Heart right ventricle (tissue), 16 donors: Measurements from ENCODE around the gene JOSD2. TPM values are rescaled to one million over a fixed set of nuclear protein-coding genes. Genes with fewer than 3 reads are reported as not detected.

Experiments
- ATAC-seq, 8 donors: fragments of 200-7000 bp; cut with Tn5 transposase; one replicate each; pipeline ENCODE4 v1.9.1; 2020; ENCODE audit warnings: mild to moderate bottlenecking in 8 of 8, moderate library complexity in 8 of 8, moderate number of reproducible peaks in 1 of 8
- DNase-seq, 2 donors: peaks; one replicate each; pipeline ENCODE4 v3.0.0-alpha.2; 2020
- H3K27ac ChIP-seq, 10 donors: fragments of 200-600 bp; sonication (generic) in 2 of 10; one replicate each; pipeline versions ENCODE4 v1.5.0 to v1.8.0; 2020 to 2022; ENCODE audit warnings: mild to moderate bottlenecking in 3 of 10
- H3K27me3 ChIP-seq, 7 donors: fragments of 200-600 bp; one replicate each; pipeline ENCODE4 v1.8.0; 2021 to 2022; ENCODE audit warnings: mild to moderate bottlenecking in 2 of 7
- H3K36me3 ChIP-seq, 9 donors: fragments of 200-600 bp; sonication (generic) in 1 of 9; one replicate each; pipeline versions ENCODE4 v1.5.0 to v1.8.0; 2020 to 2022; ENCODE audit warnings: mild to moderate bottlenecking in 2 of 9
- H3K4me1 ChIP-seq, 9 donors: fragments of 200-600 bp; sonication (generic) in 1 of 9; one replicate each; pipeline versions ENCODE4 v1.5.0 to v1.8.0; 2020 to 2022; ENCODE audit warnings: mild to moderate bottlenecking in 4 of 9
- H3K4me3 ChIP-seq, 10 donors: fragments of 200-600 bp; sonication (generic) in 2 of 10; one replicate each; pipeline versions ENCODE4 v1.5.0 to v1.8.0; 2020 to 2022; ENCODE audit warnings: mild to moderate bottlenecking in 7 of 10, moderate library complexity in 2 of 10
- H3K9me3 ChIP-seq, 11 donors: fragments of 200-600 bp in 10 of 11; sonication (generic) in 2 of 11; one replicate each; pipeline versions ENCODE4 v1.5.0 to v1.8.0; 2013 to 2022; ENCODE audit warnings: mild to moderate bottlenecking in 2 of 11, control low read depth in 1 of 11, moderate library complexity in 1 of 11
- CTCF ChIP-seq, 9 donors: fragments of 200-600 bp; sonication (generic) in 2 of 9; IDR thresholded peaks; one replicate each; pipeline versions ENCODE4 v1.5.0 to v1.8.0; 2021 to 2022; ENCODE audit warnings: antibody characterized with exemption in 9 of 9, mild to moderate bottlenecking in 5 of 9, moderate library complexity in 1 of 9
- WGBS, 2 donors: extraction: QIAGEN DNeasy Blood & Tissue Kit; methylation state at CpG; one replicate each; pipeline ENCODE4 v1.1.7; 2013; ENCODE audit warnings: inconsistent platforms in 1 of 2; 5-methylcytosine and 5-hydroxymethylcytosine counted together
- intact Hi-C, 10 donors: fragments of 100-400 bp; cut with DNase I; formaldehyde crosslinking; loops; one replicate each; pipeline versions ENCODE4 v1.11.1 to v1.14.2; 2022
- polyA plus RNA-seq, 2 donors: library from polyadenylated mRNA; stranded (reverse); fragments of 200-250 nt; gene quantifications; one replicate each; pipeline ENCODE4 v1.2.3, GENCODE V29; 2013
- total RNA-seq, 10 donors: library from RNA; stranded (reverse); fragmentation: NEBNext Ultra II Directional in 3 of 10; extraction: Animal tissue kit (Norgen Biotek cat#: 25700) in 3 of 10; gene quantifications; one replicate each; pipeline versions ENCODE4 v1.2.1 to v1.2.4, GENCODE V29; 2021 to 2023
- donor health status: Arrhythmogenic right ventricular cardiomyopathy.
- donor health status: ischemic (EF 13 %, LVEDD 7.1; RV severe dilation, severe dysfunction).
- donor health status: healthy with polysubstance abuse.
- donor health status: DM: no; HTN: yes; CAD: no.
- donor health status: DM: no; HTN: no; CAD: no.
- donor health status: ischemic (EF 25% LVEDD 6.9; RV normal size, moderate dysfunction).
- donor health status: ischemic (EF 25% LVEDD 5.7; RV mildly dilated, moderate dysfunction).
- donor health status: healthy.
- donor health status: DM: yes; HTN: yes; CAD: no.
- donor health status: Ischemic cardiomyopathy.
- donor health status: ischemic (EF 35%, LVEDD 5.7; RV mildly dilated, moderate dysfunction).
- donor health status: nonischemic (EF 11% LVEDD 7.7; RV severe dilation, severe dysfunction).
- donor health status: DM: yes; HTN: yes; CAD: no.
- donor health status: PGD.
- donor health status: ischemic (EF 29% LVEDD 5.4; RV normal size, mild dysfunction).
- donor health status: nonischemic (EF 23%, LVEDD 6.1; RV moderate dilation, normal function).

The JOSD2 gene
- total and polyA plus RNA-seq, 12 donors: 13.3 to 69.6 (median 31.0) TPM

- intact Hi-C loops: no loop called here
- no peak for TF ChIP-seq CTCF (IDR thresholded peaks at IDR 0.05)
- no peak overlapping the region for H3K27ac ChIP-seq
- ATAC-seq: no peak
- H3K9me3 ChIP-seq: no peaks in the 10 kb centered on the region
- no peaks in the 10 kb centered on the region for H3K36me3 ChIP-seq
- no peak overlapping the region for H3K4me3 ChIP-seq
- WGBS, 2 donors: 91 to 92% methylated on average over 10 of the region's 10 CpGs
- H3K4me1 ChIP-seq: peaks cover 0 to 13% (median 10%) of the 10 kb centered on the region in 9 donors
- peaks cover 0 to 89% (median 58%) of the 10 kb centered on the region in 7 donors for H3K27me3 ChIP-seq
- DNase-seq: no peak
Observed at GRCh38 chr19:50554212-50554611, 43.2 kb upstream of the JOSD2 start.

GRCh38 chr19:50553134-50553703, 42.2 kb upstream of the JOSD2 start:
- intact Hi-C loops: no loop called here
- peaks cover 0 to 84% (median 68%) of the 10 kb centered on the region in 7 donors for H3K27me3 ChIP-seq
- no peaks in the 10 kb centered on the region for H3K9me3 ChIP-seq
- 76 to 79% methylated on average over 19 of the region's 19 CpGs for WGBS, 2 donors
- DNase-seq: no peak
- H3K27ac ChIP-seq: no peak overlapping the region
- ATAC-seq: no peak
- TF ChIP-seq CTCF (IDR thresholded peaks at IDR 0.05): no peak
- H3K4me3 ChIP-seq: no peak overlapping the region
- peaks cover 0 to 13% (median 10%) of the 10 kb centered on the region in 9 donors for H3K4me1 ChIP-seq
- H3K36me3 ChIP-seq: no peaks in the 10 kb centered on the region

DNA sequence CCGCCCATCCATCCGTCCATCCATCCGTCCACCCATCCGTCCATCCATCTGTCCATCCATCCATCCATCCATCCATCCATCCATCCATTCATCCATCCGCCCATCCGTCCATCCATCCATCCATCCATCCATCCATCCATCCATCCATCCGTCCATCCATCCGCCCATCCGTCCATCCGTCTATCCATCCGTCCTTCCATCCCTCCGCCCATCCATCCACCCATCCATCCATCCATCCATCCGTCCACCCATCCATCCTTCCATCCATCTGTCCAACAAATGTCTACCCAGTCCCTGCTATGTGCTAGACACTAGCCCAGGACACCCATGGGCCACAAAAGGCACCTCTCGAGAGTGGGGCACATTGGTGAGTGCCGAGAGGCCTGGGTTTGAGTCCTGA, 41.5 kb upstream of the JOSD2 start:
- ATAC-seq: no peak
- H3K27ac ChIP-seq: no peak overlapping the region
- no peak for TF ChIP-seq CTCF (IDR thresholded peaks at IDR 0.05)
- H3K4me3 ChIP-seq: no peak overlapping the region
- DNase-seq: no peak
- H3K36me3 ChIP-seq: no peaks in the 10 kb centered on the region
- peaks cover 0 to 90% (median 75%) of the 10 kb centered on the region in 7 donors for H3K27me3 ChIP-seq
- intact Hi-C loops: no loop called here
- H3K4me1 ChIP-seq: peaks cover 0 to 13% (median 10%) of the 10 kb centered on the region in 9 donors
- no peaks in the 10 kb centered on the region for H3K9me3 ChIP-seq
- WGBS, 2 donors: 78 to 85% methylated on average over 15 of the region's 15 CpGs

DNA sequence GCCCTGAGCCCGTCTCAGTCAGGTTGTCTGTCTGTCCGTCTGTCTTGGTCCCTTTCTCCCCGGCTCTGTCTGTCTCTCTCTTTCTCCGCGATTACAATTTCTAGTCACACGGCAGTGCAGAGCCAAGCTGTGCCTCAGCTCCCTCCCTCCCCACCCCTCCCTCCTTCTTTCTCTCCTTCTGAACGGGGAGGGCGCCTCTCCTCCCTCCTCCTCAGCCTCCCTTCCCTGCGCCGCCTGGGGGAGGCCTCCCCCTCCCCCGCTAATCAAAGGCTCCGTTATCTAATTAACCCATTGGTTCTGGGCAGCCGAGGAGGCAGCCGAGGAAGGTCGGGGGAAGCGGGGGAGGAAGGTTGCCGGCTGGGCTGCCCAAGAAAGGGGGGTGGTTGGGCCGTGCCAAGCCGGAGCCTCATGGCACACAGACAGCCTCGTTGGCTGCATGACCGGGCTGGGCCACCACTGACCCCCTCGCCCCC, 40.8 kb upstream of the JOSD2 start:
- H3K27ac ChIP-seq: no peak overlapping the region
- no peaks in the 10 kb centered on the region for H3K9me3 ChIP-seq
- intact Hi-C loops: no loop called here
- DNase-seq: no peak
- H3K36me3 ChIP-seq: no peaks in the 10 kb centered on the region
- TF ChIP-seq CTCF (IDR thresholded peaks at IDR 0.05): no peak
- peaks cover 0 to 92% (median 69%) of the 10 kb centered on the region in 7 donors for H3K27me3 ChIP-seq
- 1 to 3% methylated on average over 20 to 22 of the region's 22 CpGs for WGBS, 2 donors
- H3K4me1 ChIP-seq: peaks cover 0 to 11% (median 5%) of the 10 kb centered on the region in 9 donors
- ATAC-seq: no peak
- H3K4me3 ChIP-seq: peak overlapping the region in 3 of 10 donors; percentile 17 to 34 (median 32)
